HepG2 (cell line): ENCODE results near the gene TRIM6. TPM values are rescaled to one million over a fixed set of nuclear protein-coding genes. Genes with fewer than 3 reads are reported as not detected.

Source experiments
- ATAC-seq: fragments of 200-7000 bp; cut with Tn5 transposase; 3 replicates; pipeline ENCODE4 v1.9.1; 2020; ENCODE audit warnings: mild to moderate bottlenecking, moderate library complexity
- BruUV-seq: library from RNA; stranded (reverse); fragments of 400-500 nt; replicated peaks from 2 replicates; lab custom pipeline; 2021; lab: Mats Ljungman, UMichigan
- CTCF ChIA-PET: fragments of 300-600 bp; formaldehyde crosslinking; extraction: SDS; loops from one replicate; lab custom pipeline; 2021; ENCODE audit warnings: low total read pairs, inconsistent platforms, low intra/inter-chr PET ratio; lab: Yijun Ruan, JAX
- POLR2A ChIA-PET: fragments of 350-600 bp; sonication (Branson Sonifier 250); formaldehyde crosslinking; loops from one replicate; lab custom pipeline; 2020; ENCODE audit warnings: antibody characterized with exemption, inconsistent platforms; lab: Yijun Ruan, JAX
- DNase-seq: peaks from one replicate; pipeline ENCODE4 v3.0.0-alpha.2; 2015; ENCODE audit warnings: low spot score
- FAIRE-seq: peaks from 3 replicates; lab custom pipeline; 2011; peaks lifted over from hg19 to GRCh38; lab: Jason Lieb, UNC
- H2AFZ ChIP-seq: one replicate; pipeline ENCODE4 v1.6.1; 2011; ENCODE audit warnings: low read length, inconsistent platforms
- H3K27ac ChIP-seq: fragments of 300-600 bp; 3 replicates; pipeline ENCODE4 v1.8.0; 2011; ENCODE audit warnings: mixed run types, mild to moderate bottlenecking, mixed read lengths, low read length, inconsistent platforms; ENCODE audit not compliant: insufficient read depth; ENCODE audit errors: extremely low read length
- H3K27me3 ChIP-seq, 2 experiments: fragments of 200-600 bp in 1 of 2; 2 replicates in 1 of 2; 3 replicates in 1 of 2; pipeline versions ENCODE4 v1.6.0 to v1.8.0; 2011; ENCODE audit warnings: low read length in 2 of 2, mild to moderate bottlenecking in 2 of 2, moderate library complexity in 2 of 2, inconsistent platforms in 1 of 2; ENCODE audit not compliant: insufficient read depth in 2 of 2, control insufficient read depth in 1 of 2
- H3K36me3 ChIP-seq, 2 experiments: fragments of 200-600 bp in 1 of 2; replicated peaks in 1 of 2; 2 replicates in 1 of 2; 3 replicates in 1 of 2; pipeline versions ENCODE4 v1.5.1 to v1.8.0; 2011; ENCODE audit warnings: low read length in 2 of 2, inconsistent platforms in 1 of 2; ENCODE audit not compliant: insufficient read depth in 2 of 2, control insufficient read depth in 1 of 2
- H3K4me1 ChIP-seq: 2 replicates; pipeline ENCODE4 v1.5.1; 2012; ENCODE audit warnings: low read length, inconsistent platforms; ENCODE audit not compliant: insufficient read depth
- H3K4me2 ChIP-seq: 2 replicates; pipeline ENCODE4 v1.6.0; 2011; ENCODE audit warnings: low read depth, low read length, inconsistent platforms
- H3K4me3 ChIP-seq, 3 experiments: fragments of 200-600 bp in 1 of 3; sonication (generic), shearing (Covaris generic) in 1 of 3; replicated peaks in 1 of 3; 2 replicates each; pipeline ENCODE4 v1.5.1; 2011 to 2016; ENCODE audit warnings: low read length in 3 of 3, inconsistent platforms in 2 of 3, low read depth in 2 of 3, mild to moderate bottlenecking in 2 of 3, control low read depth in 1 of 3, mixed read lengths in 1 of 3; ENCODE audit not compliant: insufficient read depth in 1 of 3
- H3K79me2 ChIP-seq: one replicate; pipeline ENCODE4 v1.6.1; 2011; ENCODE audit warnings: low read length, inconsistent platforms; ENCODE audit not compliant: insufficient read depth
- H3K9ac ChIP-seq: 2 replicates; pipeline ENCODE4 v1.6.0; 2011; ENCODE audit warnings: mild to moderate bottlenecking, low read depth, low read length, inconsistent platforms; ENCODE audit not compliant: insufficient read depth
- H3K9me3 ChIP-seq: 2 replicates; pipeline ENCODE4 v1.5.1; 2012; ENCODE audit warnings: mild to moderate bottlenecking, low read length
- H4K20me1 ChIP-seq: 2 replicates; pipeline ENCODE4 v1.6.0; 2011; ENCODE audit warnings: inconsistent platforms, mild to moderate bottlenecking, low read length, moderate library complexity; ENCODE audit not compliant: insufficient read depth
- ARID4A ChIP-seq: sonication (generic); formaldehyde crosslinking; IDR thresholded peaks from 2 replicates; pipeline ENCODE4 v1.5.0; 2020; ENCODE audit warnings: mild to moderate bottlenecking, missing genetic modification reagents, borderline replicate concordance
- CC2D1A ChIP-seq: sonication (generic); formaldehyde crosslinking; IDR thresholded peaks from 2 replicates; pipeline ENCODE4 v1.8.1; 2023; ENCODE audit warnings: mild to moderate bottlenecking, missing genetic modification reagents
- ETV5 ChIP-seq: IDR thresholded peaks from 2 replicates; pipeline ENCODE4 v1.6.1; 2018; ENCODE audit warnings: missing biosample characterization, missing genetic modification reagents, inconsistent platforms, borderline replicate concordance
- FOXA1 ChIP-seq, 2 experiments: fragments of 450-650 bp in 1 of 2; sonication (generic) in 1 of 2; formaldehyde crosslinking in 1 of 2; IDR thresholded peaks; 2 replicates each; pipeline versions ENCODE4 v1.4.0 to v1.6.1; 2016 to 2020; ENCODE audit warnings: missing genetic modification reagents in 1 of 2
- HDAC2 ChIP-seq: sonication (generic); formaldehyde crosslinking; IDR thresholded peaks from 2 replicates; pipeline ENCODE4 v1.4.0; 2020; ENCODE audit warnings: missing genetic modification reagents
- JUN ChIP-seq: sonication (generic); formaldehyde crosslinking; IDR thresholded peaks from 2 replicates; pipeline ENCODE4 v1.4.0; 2020; ENCODE audit warnings: mild to moderate bottlenecking, missing genetic modification reagents
- NFYB ChIP-seq: sonication (generic); formaldehyde crosslinking; IDR thresholded peaks from 2 replicates; pipeline ENCODE4 v1.4.0; 2020; ENCODE audit warnings: missing genetic modification reagents
- PAF1 ChIP-seq: IDR thresholded peaks from 2 replicates; pipeline ENCODE4 v1.6.1; 2016; ENCODE audit warnings: missing genetic modification reagents, missing compliant biosample characterization
- PHB2 ChIP-seq: fragments of 450-650 bp; IDR thresholded peaks from 2 replicates; pipeline ENCODE4 v1.6.1; 2018; ENCODE audit not compliant: partially characterized antibody
- ZNF510 ChIP-seq: sonication (generic); formaldehyde crosslinking; IDR thresholded peaks from 2 replicates; pipeline ENCODE4 v1.4.0; 2020; ENCODE audit warnings: low read depth, mild to moderate bottlenecking, missing genetic modification reagents
- ZNF605 ChIP-seq: sonication (generic); formaldehyde crosslinking; IDR thresholded peaks from 2 replicates; pipeline ENCODE4 v1.8.0; 2022; ENCODE audit warnings: mild to moderate bottlenecking, missing genetic modification reagents
- ZNF660 ChIP-seq: sonication (generic); formaldehyde crosslinking; IDR thresholded peaks from 2 replicates; pipeline ENCODE4 v1.5.1; 2020; ENCODE audit warnings: mild to moderate bottlenecking, low read depth, missing genetic modification reagents, borderline replicate concordance
- ZNF747 ChIP-seq: sonication (generic); formaldehyde crosslinking; IDR thresholded peaks from 2 replicates; pipeline ENCODE4 v1.8.1; 2023; ENCODE audit warnings: missing genetic modification reagents, mild to moderate bottlenecking, borderline replicate concordance
- in situ Hi-C: cut with HindIII; loops from 2 replicates; pipeline ENCODE4 v1.10.0; 2017; ENCODE audit warnings: low pct_unique_long_range_greater_than_20kb; ENCODE audit not compliant: extremely low pct_ligation_motif_present
- intact Hi-C: fragments of 100-400 bp; cut with micrococcal nuclease; formaldehyde crosslinking; loops from one replicate; pipeline ENCODE4 v1.10.0; 2022; ENCODE audit not compliant: unreplicated experiment
- polyA plus RNA-seq, 8 experiments: library from polyadenylated mRNA; depleted of rRNA in 3 of 8; stranded (reverse) in 7 of 8; unstranded in 1 of 8; fragments of >200 nt; fragmentation: Illumina TruSeq in 4 of 8; extraction: Trizol in 4 of 8; gene quantifications; 2 replicates each; pipeline versions ENCODE4 v1.2.1 to v1.2.3, GENCODE V29; 2011 to 2016; ENCODE audit warnings: low read depth in 4 of 8, missing spikeins in 1 of 8, mixed read lengths in 1 of 8; ENCODE audit not compliant: insufficient read depth in 1 of 8
- total RNA-seq, 5 experiments: library from RNA; depleted of rRNA; stranded (reverse); fragments of >200 nt; fragmentation: Illumina TruSeq; extraction: Trizol; gene quantifications; 2 replicates each; pipeline ENCODE4 v1.2.3, GENCODE V29; 2016; ENCODE audit warnings: low read depth in 1 of 5
- TF ChIP-seq, protein P1 (sequence below): sonication (generic); formaldehyde crosslinking; IDR thresholded peaks from 2 replicates; pipeline ENCODE4 v1.5.0; 2020; ENCODE audit warnings: mild to moderate bottlenecking, low read depth, missing genetic modification reagents, borderline replicate concordance

TRIM6 gene
- total and polyA plus RNA-seq, 2 of the 13 experiments (the other 11 are each of a cell fraction or from before 2014, with no cell fraction given), result not detected

DNA sequence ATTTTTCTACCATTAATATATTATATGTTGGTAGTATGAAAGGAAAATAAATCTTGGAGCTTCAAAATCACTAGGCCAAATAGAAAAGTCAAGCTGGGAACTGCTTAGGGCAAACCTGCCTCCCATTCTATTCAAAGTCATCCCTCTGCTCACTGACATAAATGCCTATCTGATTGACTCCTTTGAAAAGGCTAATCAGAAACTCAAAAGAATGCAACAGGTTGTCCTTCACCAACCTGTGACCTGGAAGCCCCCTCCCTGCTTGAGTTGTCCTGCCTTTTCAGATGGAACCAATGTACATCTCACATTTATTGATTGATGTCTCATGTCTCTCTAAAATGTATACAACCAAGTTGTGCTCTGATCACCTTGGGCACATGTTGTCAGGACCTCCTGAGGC, 25.1 kb downstream of the TRIM6 start:
- in situ Hi-C loops, result no loop called here

More for the DNA sequence above, 25.1 kb downstream of the TRIM6 start:
- FAIRE-seq (no peak), ATAC-seq (no peak), DNase-seq (no peak)
- no peak overlapping the region for H3K9ac ChIP-seq
- no TSS peak for BruUV-seq
- H3K27me3 ChIP-seq, result 0 out of 5 replicates have a peak, but pooled peaks cover 0 to 5% of the 10 kb centered on the region in 2 experiments
- no peaks in the 10 kb centered on the region for H3K9me3 ChIP-seq
- no peaks in the 10 kb centered on the region for H4K20me1 ChIP-seq
- no peak overlapping the region for H2AFZ ChIP-seq
- H3K79me2 ChIP-seq, result no peaks in the 10 kb centered on the region
- ChIA-PET POLR2A (no interaction called here), CTCF (no interaction called here)
- no peak overlapping the region for H3K4me3 ChIP-seq
- intact Hi-C loops, result no loop called here
- no peak overlapping the region for H3K4me2 ChIP-seq
- H3K36me3 ChIP-seq, result no peaks in the 10 kb centered on the region
- no peak overlapping the region for H3K27ac ChIP-seq
- H3K4me1 ChIP-seq, result peaks cover 23% of the 10 kb centered on the region
- TF ChIP-seq HDAC2 (CRISPR knock-in tag) (no peak), CC2D1A (CRISPR knock-in tag) (no peak), NFYB (CRISPR knock-in tag) (no peak), ZNF660 (no peak), JUN (no peak), PAF1 (CRISPR knock-in tag) (no peak), ZNF510 (CRISPR knock-in tag) (no peak), FOXA1 (IDR thresholded peaks at IDR 0.05) (no peak), FOXA1 (CRISPR knock-in tag; IDR thresholded peaks at IDR 0.05) (no peak), ETV5 (CRISPR knock-in tag) (no peak), ARID4A (no peak), ZNF747 (CRISPR knock-in tag) (no peak), PHB2 (no peak), ZNF605 (CRISPR knock-in tag) (no peak)
- TF ChIP-seq, protein P1, sequence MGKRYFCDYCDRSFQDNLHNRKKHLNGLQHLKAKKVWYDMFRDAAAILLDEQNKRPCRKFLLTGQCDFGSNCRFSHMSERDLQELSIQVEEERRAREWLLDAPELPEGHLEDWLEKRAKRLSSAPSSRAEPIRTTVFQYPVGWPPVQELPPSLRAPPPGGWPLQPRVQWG (CRISPR knock-in tag), result no peak
- TF ChIP-seq, all 625 proteins: peak for 0
